ENCODE data around the gene KLRK1. TPM values are rescaled to one million over a fixed set of nuclear protein-coding genes. Genes with fewer than 3 reads are reported as not detected.
"Not testable (repeated sequence)": the region's sequence is repeated elsewhere in the genome, so short reads cannot be mapped to it uniquely, and the experiment has no call there.

The KLRK1 gene
- total RNA-seq, 6 experiments from 2014 or later, result not detected

- peaks cover 19% of the 10 kb centered on the region; the same call in 1 of the 2 replicates for H3K4me1 Mint-ChIP-seq (ENCODE audit: low read depth)
- no peak for TF ChIP-seq CTCF (IDR thresholded peaks at IDR 0.05)
These were observed 15.2 kb downstream of the KLRK1 start for GRCh38 chr12:10374624-10375018.

GRCh38 chr12:10372559-10372958 is 17.3 kb downstream of the KLRK1 start:
- Mint-ChIP-seq H3K27ac (no peak overlapping the region), H3K27me3 (ENCODE audit: insufficient read depth) (peaks cover 2% of the 10 kb centered on the region), H3K4me1 (ENCODE audit: low read depth) (peaks cover 19% of the 10 kb centered on the region; the same call in 1 of the 2 replicates), H3K36me3 (ENCODE audit: low read depth) (peaks cover 8% of the 10 kb centered on the region; the same call in 1 of the 2 replicates), H3K9me3 (no peaks in the 10 kb centered on the region), H3K4me3 (no peak overlapping the region)
- TF ChIP-seq CTCF (IDR thresholded peaks at IDR 0.05), result no peak
- DNase-seq, result no peak

More at GRCh38 chr12:10374624-10375018, 15.2 kb downstream of the KLRK1 start:
- Mint-ChIP-seq H3K36me3 (ENCODE audit: low read depth) (no peaks in the 10 kb centered on the region), H3K9me3 (no peaks in the 10 kb centered on the region), H3K4me3 (no peak overlapping the region; the same call in 1 of the 2 replicates), H3K27ac (no peak overlapping the region), H3K27me3 (ENCODE audit: insufficient read depth) (peaks cover 2% of the 10 kb centered on the region)
- DNase-seq, result no peak

- not testable (repeated sequence) for DNase-seq; H3K4me3 Mint-ChIP-seq; H3K27me3 Mint-ChIP-seq (ENCODE audit: insufficient read depth); H3K27ac Mint-ChIP-seq; H3K36me3 Mint-ChIP-seq (ENCODE audit: low read depth); H3K9me3 Mint-ChIP-seq
- H3K4me1 Mint-ChIP-seq (ENCODE audit: low read depth), result peaks cover 19% of the 10 kb centered on the region; the same call in 1 of the 2 replicates
These were observed 17.8 kb downstream of the KLRK1 start for GRCh38 chr12:10371893-10372535.

GRCh38 chr12:10369557-10370415 is 20.1 kb downstream of the KLRK1 start:
- H3K27me3 Mint-ChIP-seq (ENCODE audit: insufficient read depth), result no peaks in the 10 kb centered on the region; the same call in 1 of the 2 replicates
- H3K9me3 Mint-ChIP-seq, result no peaks in the 10 kb centered on the region
- peaks cover 8% of the 10 kb centered on the region; the same call in 1 of the 2 replicates for H3K36me3 Mint-ChIP-seq (ENCODE audit: low read depth)
- H3K4me3 Mint-ChIP-seq, result no peak overlapping the region
- DNase-seq, result no peak
- TF ChIP-seq CTCF (IDR thresholded peaks at IDR 0.05), result no peak
- peaks cover 18% of the 10 kb centered on the region; the same call in 1 of the 2 replicates for H3K4me1 Mint-ChIP-seq (ENCODE audit: low read depth)
- no peak overlapping the region for H3K27ac Mint-ChIP-seq

- H3K9me3 Mint-ChIP-seq, result no peaks in the 10 kb centered on the region
- H3K4me1 Mint-ChIP-seq (ENCODE audit: low read depth), result peaks cover 12% of the 10 kb centered on the region; the same call in 1 of the 2 replicates
- H3K36me3 Mint-ChIP-seq (ENCODE audit: low read depth), result peaks cover 8% of the 10 kb centered on the region; the same call in 1 of the 2 replicates
- DNase-seq, result no peak
- H3K27ac Mint-ChIP-seq, result no peak overlapping the region
- H3K4me3 Mint-ChIP-seq, result no peak overlapping the region
- no peaks in the 10 kb centered on the region; the same call in 1 of the 2 replicates for H3K27me3 Mint-ChIP-seq (ENCODE audit: insufficient read depth)
- no peak for TF ChIP-seq CTCF (IDR thresholded peaks at IDR 0.05)
These were observed 21.4 kb downstream of the KLRK1 start for GRCh38 chr12:10368206-10369171.

- H3K4me1 Mint-ChIP-seq (ENCODE audit: low read depth); DNase-seq; H3K4me3 Mint-ChIP-seq; H3K36me3 Mint-ChIP-seq (ENCODE audit: low read depth); H3K27me3 Mint-ChIP-seq (ENCODE audit: insufficient read depth); H3K9me3 Mint-ChIP-seq; H3K27ac Mint-ChIP-seq: not testable (repeated sequence)
These were observed 22.1 kb downstream of the KLRK1 start for GRCh38 chr12:10367714-10368113.
